ENCODE results near the gene FOXN4.

The FOXN4 gene

GRCh38 chr12:109277255-109277898 is 31.7 kb downstream of the FOXN4 start:
- no peak for TF ChIP-seq CTCF (IDR thresholded peaks at IDR 0.05; ENCODE audit: borderline replicate concordance, extremely low read depth, low read length, poor library complexity, severe bottlenecking)
- TF ChIP-seq EZH2 (IDR thresholded peaks at IDR 0.05; ENCODE audit: borderline replicate concordance, low read depth, low read length, severe bottlenecking), result no peak
- no peaks in the 10 kb centered on the region for H3K36me3 ChIP-seq (ENCODE audit: insufficient read depth, low read length)
- no peak overlapping the region for H3K4me2 ChIP-seq (ENCODE audit: insufficient read depth, low read length)

GRCh38 chr12:109276160-109276559 is 32.9 kb downstream of the FOXN4 start:
- Histone ChIP-seq H3K27ac (ENCODE audit: low read length) (no peak overlapping the region), H2AFZ (ENCODE audit: low read depth, low read length) (no peak overlapping the region), H3K9me3 (ENCODE audit: insufficient read depth, low read length, severe bottlenecking) (no peaks in the 10 kb centered on the region), H3K36me3 (ENCODE audit: insufficient read depth, low read length) (no peaks in the 10 kb centered on the region), H3K4me1 (ENCODE audit: insufficient read depth, low read length) (no peaks in the 10 kb centered on the region), H3K79me2 (ENCODE audit: insufficient read depth, low read length) (no peaks in the 10 kb centered on the region), H4K20me1 (ENCODE audit: insufficient read depth, low read length) (no peaks in the 10 kb centered on the region), H3K4me2 (ENCODE audit: insufficient read depth, low read length) (no peak overlapping the region), H3K4me3 (ENCODE audit: low read depth in 1 of 2, low read length in 2 of 2) (no peak overlapping the region), H3K27me3 (ENCODE audit: insufficient read depth, low read length, poor library complexity) (no peaks in the 10 kb centered on the region), H3K9ac (ENCODE audit: low read depth, low read length) (no peak overlapping the region)
- TF ChIP-seq CTCF (IDR thresholded peaks at IDR 0.05; ENCODE audit: borderline replicate concordance, extremely low read depth, low read length, poor library complexity, severe bottlenecking), result no peak
- no peak for TF ChIP-seq EZH2 (IDR thresholded peaks at IDR 0.05; ENCODE audit: borderline replicate concordance, low read depth, low read length, severe bottlenecking)
- ATAC-seq (ENCODE audit: insufficient read depth, low read depth) (no peak), DNase-seq (no peak)

More at GRCh38 chr12:109277255-109277898, 31.7 kb downstream of the FOXN4 start:
- ATAC-seq (ENCODE audit: insufficient read depth, low read depth) (no peak), DNase-seq (no peak)
- no peak overlapping the region for H3K27ac ChIP-seq (ENCODE audit: low read length)
- H3K27me3 ChIP-seq (ENCODE audit: insufficient read depth, low read length, poor library complexity), result no peaks in the 10 kb centered on the region
- no peaks in the 10 kb centered on the region for H4K20me1 ChIP-seq (ENCODE audit: insufficient read depth, low read length)
- no peak overlapping the region for H2AFZ ChIP-seq (ENCODE audit: low read depth, low read length)
- no peak overlapping the region for H3K4me3 ChIP-seq (ENCODE audit: low read depth in 1 of 2, low read length in 2 of 2)
- no peak overlapping the region for H3K9ac ChIP-seq (ENCODE audit: low read depth, low read length)
- no peaks in the 10 kb centered on the region for H3K4me1 ChIP-seq (ENCODE audit: insufficient read depth, low read length)
- no peaks in the 10 kb centered on the region for H3K79me2 ChIP-seq (ENCODE audit: insufficient read depth, low read length)
- no peaks in the 10 kb centered on the region for H3K9me3 ChIP-seq (ENCODE audit: insufficient read depth, low read length, severe bottlenecking)

- TF ChIP-seq CTCF (IDR thresholded peaks at IDR 0.05; ENCODE audit: borderline replicate concordance, extremely low read depth, low read length, poor library complexity, severe bottlenecking), result no peak
- TF ChIP-seq EZH2 (IDR thresholded peaks at IDR 0.05; ENCODE audit: borderline replicate concordance, low read depth, low read length, severe bottlenecking), result no peak
- Histone ChIP-seq H3K9ac (ENCODE audit: low read depth, low read length) (no peak overlapping the region), H3K79me2 (ENCODE audit: insufficient read depth, low read length) (no peaks in the 10 kb centered on the region), H3K4me1 (ENCODE audit: insufficient read depth, low read length) (no peaks in the 10 kb centered on the region), H3K27me3 (ENCODE audit: insufficient read depth, low read length, poor library complexity) (peaks cover under 1% of the 10 kb centered on the region), H3K27ac (ENCODE audit: low read length) (no peak overlapping the region), H3K4me2 (ENCODE audit: insufficient read depth, low read length) (no peak overlapping the region), H2AFZ (ENCODE audit: low read depth, low read length) (no peak overlapping the region), H3K4me3 (ENCODE audit: low read depth in 1 of 2, low read length in 2 of 2) (no peak overlapping the region), H4K20me1 (ENCODE audit: insufficient read depth, low read length) (no peaks in the 10 kb centered on the region), H3K9me3 (ENCODE audit: insufficient read depth, low read length, severe bottlenecking) (no peaks in the 10 kb centered on the region), H3K36me3 (ENCODE audit: insufficient read depth, low read length) (no peaks in the 10 kb centered on the region)
- DNase-seq (no peak), ATAC-seq (ENCODE audit: insufficient read depth, low read depth) (no peak)
These were observed 33.9 kb downstream of the FOXN4 start for GRCh38 chr12:109275173-109275572.
